Loucy (cell line): Measurements from ENCODE around the gene DOK7.

Source experiments
- CTCF ChIP-seq: fragments of 200-600 bp; sonication (generic); conservative IDR thresholded peaks from 2 replicates; pipeline ENCODE4 v1.5.1; 2014; ENCODE audit warnings: mild to moderate bottlenecking, antibody characterized with exemption, low read length
- EZH2phosphoT487 ChIP-seq: fragments of 200-600 bp; IDR thresholded peaks from 2 replicates; pipeline ENCODE4 v1.6.1; 2018; ENCODE audit warnings: antibody characterized with exemption, mild to moderate bottlenecking, moderate library complexity, borderline replicate concordance

DNA sequence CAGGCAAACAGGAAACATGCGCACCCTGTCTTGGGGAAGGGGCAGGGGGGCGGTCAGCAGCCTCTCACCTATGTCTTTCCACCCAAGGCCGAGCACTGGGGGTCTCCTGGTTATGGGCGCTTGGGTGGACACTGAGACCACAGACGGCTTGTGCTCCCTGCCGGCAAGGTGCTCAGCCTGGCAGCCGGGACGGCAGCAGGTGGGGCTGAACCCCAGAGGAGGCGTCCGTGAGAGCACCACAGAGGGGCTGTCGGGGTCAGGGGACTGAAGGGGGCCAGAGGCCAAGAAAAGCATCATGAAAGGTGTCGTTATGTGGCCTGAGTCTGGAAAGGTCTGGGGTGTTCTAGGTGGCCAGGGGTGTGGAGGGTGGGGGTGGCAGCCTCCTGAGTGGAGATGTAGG is 19.6 kb downstream of the DOK7 start:
- TF ChIP-seq CTCF, result no peak
- no peak for TF ChIP-seq EZH2phosphoT487
